Pancreas (tissue), 10 donors: ENCODE results near the gene CLSTN2. TPM values are rescaled to one million over a fixed set of nuclear protein-coding genes. Genes with fewer than 3 reads are reported as not detected.

Source experiments
- ATAC-seq, 4 donors: fragments of 200-7000 bp; cut with Tn5 transposase; one replicate each; pipeline versions ENCODE4 v1.8.0 to v1.9.1; 2020; ENCODE audit warnings: mild to moderate bottlenecking in 4 of 4, moderate library complexity in 4 of 4
- DNase-seq, 6 donors: peaks; one replicate each; pipeline ENCODE4 v3.0.0-alpha.2; 2020
- FAIRE-seq: peaks from 2 replicates; lab custom pipeline; 2012; peaks lifted over from hg19 to GRCh38; lab: Jason Lieb, UNC
- H3K27ac ChIP-seq, 4 donors: fragments of 200-600 bp; sonication (generic); 1 replicate in 3 of 4; 2 replicates in 1 of 4; pipeline versions ENCODE4 v1.5.0 to v1.8.0; 2020
- H3K27me3 ChIP-seq, 4 donors: fragments of 200-600 bp; one replicate each; pipeline ENCODE4 v1.8.0; 2021
- H3K36me3 ChIP-seq, 3 donors: fragments of 200-600 bp; sonication (generic) in 1 of 3; one replicate each; pipeline versions ENCODE4 v1.5.0 to v1.8.0; 2020 to 2021
- H3K4me1 ChIP-seq, 3 donors: fragments of 200-600 bp; one replicate each; pipeline ENCODE4 v1.8.0; 2021
- H3K4me3 ChIP-seq, 4 donors: fragments of 200-600 bp; sonication (generic) in 2 of 4; one replicate each; pipeline versions ENCODE4 v1.5.0 to v1.8.0; 2020 to 2021
- H3K9me3 ChIP-seq, 4 donors: fragments of 200-600 bp; one replicate each; pipeline ENCODE4 v1.8.0; 2021
- CTCF ChIP-seq, 4 donors: fragments of 200-600 bp; sonication (generic) in 3 of 4; IDR thresholded peaks; one replicate each; pipeline versions ENCODE4 v1.5.0 to v1.8.0; 2021; ENCODE audit warnings: antibody characterized with exemption in 4 of 4
- WGBS, 2 donors: extraction: QIAGEN DNeasy Blood & Tissue Kit; methylation state at CpG; one replicate each; pipeline ENCODE4 v1.1.7; 2013; 5-methylcytosine and 5-hydroxymethylcytosine counted together
- intact Hi-C, 3 donors: fragments of 100-400 bp; cut with DNase I; formaldehyde crosslinking; loops; one replicate each; pipeline versions ENCODE4 v1.11.1 to v1.14.2; 2022
- polyA plus RNA-seq, 2 donors: library from polyadenylated mRNA; stranded (reverse); fragments of 200-250 nt; gene quantifications; one replicate each; pipeline ENCODE4 v1.2.3, GENCODE V29; 2013
- total RNA-seq, 6 donors: library from RNA; stranded (reverse); fragmentation: NEBNext Ultra II Directional in 4 of 6; extraction: Animal tissue kit (Norgen Biotek cat#: 25700) in 4 of 6; gene quantifications; one replicate each; pipeline versions ENCODE4 v1.2.1 to v1.2.4, GENCODE V29; 2021 to 2023
- donor health status: healthy with polysubstance abuse.
- donor health status: DM: no; HTN: no; CAD: no; lungs with moderate emphysema.
- donor health status: DM: no; HTN: no; CAD: no.
- donor health status: control.
- donor health status: control.
- donor health status: Bipolar disorder and iron deficiency.
- donor health status: DM: yes; HTN: yes; CAD: no.
- donor health status: DM: no; HTN: no; CAD: no.
- donor health status: DM: no; HTN: no; CAD: no.
- donor health status: DM: yes; HTN: yes; CAD: no.

CLSTN2 gene
- total and polyA plus RNA-seq, 8 donors: 0.65 to 9.3 (median 2.9) TPM

- Histone ChIP-seq H3K27me3 (no peaks in the 10 kb centered on the region), H3K9me3 (no peaks in the 10 kb centered on the region), H3K36me3 (no peaks in the 10 kb centered on the region), H3K4me3 (no peak overlapping the region), H3K4me1 (no peaks in the 10 kb centered on the region), H3K27ac (no peak overlapping the region)
- intact Hi-C loops: no loop called here
- FAIRE-seq (no peak), ATAC-seq (no peak), DNase-seq (no peak)
- 61 to 81% methylated on average over 1 of the region's 1 CpG for WGBS, 2 donors
- TF ChIP-seq CTCF (IDR thresholded peaks at IDR 0.05): no peak
Observed at GRCh38 chr3:140153736-140154135, 218.8 kb downstream of the CLSTN2 start.

GRCh38 chr3:140157161-140157560 is 222.2 kb downstream of the CLSTN2 start:
- no peak for FAIRE-seq
- no peaks in the 10 kb centered on the region for H3K4me1 ChIP-seq
- H3K9me3 ChIP-seq: no peaks in the 10 kb centered on the region
- TF ChIP-seq CTCF (IDR thresholded peaks at IDR 0.05): no peak
- H3K36me3 ChIP-seq: no peaks in the 10 kb centered on the region
- no peak for ATAC-seq
- 88 to 91% methylated on average over 2 of the region's 2 CpGs for WGBS, 2 donors
- H3K27me3 ChIP-seq: no peaks in the 10 kb centered on the region
- intact Hi-C loops: no loop called here
- no peak overlapping the region for H3K27ac ChIP-seq
- no peak for DNase-seq
- H3K4me3 ChIP-seq: no peak overlapping the region

- Histone ChIP-seq H3K27ac (no peak overlapping the region), H3K9me3 (no peaks in the 10 kb centered on the region), H3K4me3 (no peak overlapping the region), H3K36me3 (no peaks in the 10 kb centered on the region), H3K4me1 (no peaks in the 10 kb centered on the region), H3K27me3 (no peaks in the 10 kb centered on the region)
- DNase-seq (no peak), ATAC-seq (no peak), FAIRE-seq (no peak)
- no peak for TF ChIP-seq CTCF (IDR thresholded peaks at IDR 0.05)
- intact Hi-C loops: no loop called here
Observed at GRCh38 chr3:140159646-140160045, 224.7 kb downstream of the CLSTN2 start.

GRCh38 chr3:140160553-140160952 is 225.6 kb downstream of the CLSTN2 start:
- DNase-seq (no peak), FAIRE-seq (no peak), ATAC-seq (no peak)
- no peaks in the 10 kb centered on the region for H3K9me3 ChIP-seq
- 51 to 53% methylated on average over 2 of the region's 2 CpGs for WGBS, 2 donors
- H3K36me3 ChIP-seq: no peaks in the 10 kb centered on the region
- no peak overlapping the region for H3K27ac ChIP-seq
- TF ChIP-seq CTCF (IDR thresholded peaks at IDR 0.05): no peak
- no peaks in the 10 kb centered on the region for H3K4me1 ChIP-seq
- no peaks in the 10 kb centered on the region for H3K27me3 ChIP-seq
- intact Hi-C loops: no loop called here
- no peak overlapping the region for H3K4me3 ChIP-seq

- TF ChIP-seq CTCF (IDR thresholded peaks at IDR 0.05): no peak
- H3K36me3 ChIP-seq: no peaks in the 10 kb centered on the region
- intact Hi-C loops: no loop called here
- ATAC-seq: no peak
- no peaks in the 10 kb centered on the region for H3K9me3 ChIP-seq
- no peaks in the 10 kb centered on the region for H3K4me1 ChIP-seq
- no peak overlapping the region for H3K27ac ChIP-seq
- H3K27me3 ChIP-seq: no peaks in the 10 kb centered on the region
- 81 to 82% methylated on average over 5 of the region's 5 CpGs for WGBS, 2 donors
- no peak for FAIRE-seq
- DNase-seq: no peak
- H3K4me3 ChIP-seq: no peak overlapping the region
Observed at GRCh38 chr3:140162551-140162950, 227.6 kb downstream of the CLSTN2 start.
